SK-N-SH treated with all-trans-retinoic acid at 6 μM for 48 hours (cell line): ENCODE measurements around the gene COBLL1.
A peak's percentile ranks its signal among the peaks of the same experiment; 100 is the strongest.

Experiments
- ATAC-seq: fragments of 200-7000 bp; cut with Tn5 transposase; 3 replicates; pipeline ENCODE4 v1.9.1; 2020; ENCODE audit warnings: mild to moderate bottlenecking, moderate library complexity
- ARNTL ChIP-seq: fragments of 450-650 bp; formaldehyde crosslinking; IDR thresholded peaks from 2 replicates; pipeline ENCODE4 v1.5.0; 2020; ENCODE audit warnings: low read depth, mild to moderate bottlenecking, moderate library complexity, borderline replicate concordance
- BACH2 ChIP-seq: fragments of 250-450 bp; sonication (Bioruptor Pico); IDR thresholded peaks from 2 replicates; pipeline ENCODE4 v1.9.0; 2021; ENCODE audit warnings: mild to moderate bottlenecking, borderline replicate concordance
- CSDC2 ChIP-seq: fragments of 250-450 bp; sonication (Bioruptor Pico); IDR thresholded peaks from 2 replicates; pipeline ENCODE4 v1.5.0; 2020; ENCODE audit warnings: mild to moderate bottlenecking, moderate library complexity
- ESRRG ChIP-seq: fragments of 250-450 bp; sonication (Bioruptor Pico); IDR thresholded peaks from 2 replicates; pipeline ENCODE4 v1.6.1; 2021; ENCODE audit warnings: mild to moderate bottlenecking
- GLIS3 ChIP-seq: fragments of 250-450 bp; sonication (Bioruptor Pico); IDR thresholded peaks from 2 replicates; pipeline ENCODE4 v1.5.0; 2020; ENCODE audit warnings: mild to moderate bottlenecking, moderate library complexity
- ISL1 ChIP-seq: fragments of 250-450 bp; sonication (Bioruptor Pico); IDR thresholded peaks from 2 replicates; pipeline ENCODE4 v2.1.2; 2022; ENCODE audit warnings: mild to moderate bottlenecking, moderate library complexity
- PATZ1 ChIP-seq: fragments of 250-450 bp; sonication (Bioruptor Pico); IDR thresholded peaks from 2 replicates; pipeline ENCODE4 v1.8.0; 2020; ENCODE audit warnings: mild to moderate bottlenecking, moderate library complexity, borderline replicate concordance
- PPARA ChIP-seq: fragments of 250-450 bp; sonication (Bioruptor Pico); IDR thresholded peaks from 2 replicates; pipeline ENCODE4 v1.5.0; 2020; ENCODE audit warnings: mild to moderate bottlenecking, borderline replicate concordance
- RARB ChIP-seq: fragments of 250-450 bp; sonication (Bioruptor Pico); IDR thresholded peaks from 2 replicates; pipeline ENCODE4 v1.8.0; 2021; ENCODE audit warnings: mild to moderate bottlenecking, moderate library complexity
- TCF4 ChIP-seq: fragments of 250-450 bp; sonication (Bioruptor Pico); IDR thresholded peaks from 2 replicates; pipeline ENCODE4 v1.8.0; 2021; ENCODE audit warnings: mild to moderate bottlenecking, moderate library complexity, borderline replicate concordance
- TSHZ2 ChIP-seq: fragments of 250-450 bp; sonication (Bioruptor Pico); IDR thresholded peaks from 2 replicates; pipeline ENCODE4 v1.5.0; 2020; ENCODE audit warnings: mild to moderate bottlenecking, moderate library complexity
- ZC3H10 ChIP-seq: fragments of 250-450 bp; sonication (Bioruptor Pico); IDR thresholded peaks from 2 replicates; pipeline ENCODE4 v1.5.1; 2021; ENCODE audit warnings: mild to moderate bottlenecking, moderate library complexity
- ZFP3 ChIP-seq: fragments of 250-450 bp; sonication (Bioruptor Pico); IDR thresholded peaks from 2 replicates; pipeline ENCODE4 v1.5.0; 2020; ENCODE audit warnings: mild to moderate bottlenecking, moderate library complexity
- ZFP30 ChIP-seq: fragments of 450-650 bp; formaldehyde crosslinking; IDR thresholded peaks from 2 replicates; pipeline ENCODE4 v1.5.0; 2022; ENCODE audit warnings: mild to moderate bottlenecking, moderate library complexity
- ZNF565 ChIP-seq: fragments of 450-650 bp; formaldehyde crosslinking; conservative IDR thresholded peaks from 2 replicates; pipeline ENCODE4 v1.5.0; 2020; ENCODE audit warnings: low read depth, mild to moderate bottlenecking, moderate library complexity
- ZNF70 ChIP-seq: fragments of 450-650 bp; formaldehyde crosslinking; IDR thresholded peaks from 2 replicates; pipeline ENCODE4 v1.5.0; 2020; ENCODE audit warnings: mild to moderate bottlenecking, moderate library complexity
- ZNF8 ChIP-seq: fragments of 450-650 bp; formaldehyde crosslinking; IDR thresholded peaks from 2 replicates; pipeline ENCODE4 v1.5.0; 2020; ENCODE audit warnings: mild to moderate bottlenecking, moderate library complexity
- TF ChIP-seq, protein P1 (sequence below): fragments of 250-450 bp; sonication (Bioruptor Pico); IDR thresholded peaks from 2 replicates; pipeline ENCODE4 v1.5.1; 2020; ENCODE audit warnings: low read depth, mild to moderate bottlenecking, moderate library complexity
- TF ChIP-seq, protein P2 (sequence below): fragments of 250-450 bp; sonication (Bioruptor Pico); IDR thresholded peaks from 2 replicates; pipeline ENCODE4 v1.5.1; 2021; ENCODE audit warnings: mild to moderate bottlenecking, moderate library complexity
- TF ChIP-seq, protein P3 (sequence below): fragments of 250-450 bp; sonication (Bioruptor Pico); IDR thresholded peaks from 2 replicates; pipeline ENCODE4 v1.8.0; 2021; ENCODE audit warnings: low read depth, mild to moderate bottlenecking, moderate library complexity, borderline replicate concordance

COBLL1 gene

DNA sequence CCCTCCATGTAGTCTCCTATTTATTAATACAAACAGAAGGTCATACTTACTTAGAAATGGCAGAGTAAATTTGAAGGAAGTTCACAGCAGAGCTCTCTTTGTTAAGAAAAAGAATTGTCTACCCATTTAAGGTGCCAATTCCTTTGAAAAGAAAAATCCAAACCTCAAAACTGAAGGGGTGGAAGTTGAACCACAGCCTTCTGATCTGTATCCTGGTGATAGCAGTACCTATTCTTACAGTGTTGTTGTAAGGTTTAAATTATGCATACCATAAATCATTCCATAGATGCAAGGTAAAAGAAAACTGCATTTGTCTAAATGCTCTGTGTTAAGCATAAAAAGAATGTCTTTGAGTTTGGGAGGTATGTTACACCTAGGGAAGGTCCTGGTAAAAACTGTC, 47.6 kb downstream of the COBLL1 start:
- ATAC-seq: no peak; the same call in 2 of the 3 replicates
- TF ChIP-seq ZC3H10 (CRISPR knock-in tag) (no peak), ISL1 (CRISPR knock-in tag) (no peak), ZFP30 (CRISPR knock-in tag) (no peak), ZNF565 (no peak), PPARA (no peak), RARB (no peak), ZNF8 (CRISPR knock-in tag) (no peak), CSDC2 (CRISPR knock-in tag) (no peak), ARNTL (CRISPR knock-in tag) (no peak), TSHZ2 (CRISPR knock-in tag) (no peak), BACH2 (no peak), GLIS3 (CRISPR knock-in tag) (no peak), ZNF70 (CRISPR knock-in tag) (no peak), ZFP3 (CRISPR knock-in tag) (no peak), ESRRG (CRISPR knock-in tag) (no peak), TCF4 (no peak), PATZ1 (CRISPR knock-in tag) (no peak)
- TF ChIP-seq, protein P1, sequence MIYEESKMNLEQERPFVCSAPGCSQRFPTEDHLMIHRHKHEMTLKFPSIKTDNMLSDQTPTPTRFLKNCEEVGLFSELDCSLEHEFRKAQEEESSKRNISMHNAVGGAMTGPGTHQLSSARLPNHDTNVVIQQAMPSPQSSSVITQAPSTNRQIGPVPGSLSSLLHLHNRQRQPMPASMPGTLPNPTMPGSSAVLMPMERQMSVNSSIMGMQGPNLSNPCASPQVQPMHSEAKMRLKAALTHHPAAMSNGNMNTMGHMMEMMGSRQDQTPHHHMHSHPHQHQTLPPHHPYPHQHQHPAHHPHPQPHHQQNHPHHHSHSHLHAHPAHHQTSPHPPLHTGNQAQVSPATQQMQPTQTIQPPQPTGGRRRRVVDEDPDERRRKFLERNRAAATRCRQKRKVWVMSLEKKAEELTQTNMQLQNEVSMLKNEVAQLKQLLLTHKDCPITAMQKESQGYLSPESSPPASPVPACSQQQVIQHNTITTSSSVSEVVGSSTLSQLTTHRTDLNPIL (CRISPR knock-in tag): no peak
- TF ChIP-seq, protein P2, sequence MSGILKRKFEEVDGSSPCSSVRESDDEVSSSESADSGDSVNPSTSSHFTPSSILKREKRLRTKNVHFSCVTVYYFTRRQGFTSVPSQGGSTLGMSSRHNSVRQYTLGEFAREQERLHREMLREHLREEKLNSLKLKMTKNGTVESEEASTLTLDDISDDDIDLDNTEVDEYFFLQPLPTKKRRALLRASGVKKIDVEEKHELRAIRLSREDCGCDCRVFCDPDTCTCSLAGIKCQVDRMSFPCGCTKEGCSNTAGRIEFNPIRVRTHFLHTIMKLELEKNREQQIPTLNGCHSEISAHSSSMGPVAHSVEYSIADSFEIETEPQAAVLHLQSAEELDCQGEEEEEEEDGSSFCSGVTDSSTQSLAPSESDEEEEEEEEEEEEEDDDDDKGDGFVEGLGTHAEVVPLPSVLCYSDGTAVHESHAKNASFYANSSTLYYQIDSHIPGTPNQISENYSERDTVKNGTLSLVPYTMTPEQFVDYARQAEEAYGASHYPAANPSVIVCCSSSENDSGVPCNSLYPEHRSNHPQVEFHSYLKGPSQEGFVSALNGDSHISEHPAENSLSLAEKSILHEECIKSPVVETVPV: no peak
- TF ChIP-seq, protein P3, sequence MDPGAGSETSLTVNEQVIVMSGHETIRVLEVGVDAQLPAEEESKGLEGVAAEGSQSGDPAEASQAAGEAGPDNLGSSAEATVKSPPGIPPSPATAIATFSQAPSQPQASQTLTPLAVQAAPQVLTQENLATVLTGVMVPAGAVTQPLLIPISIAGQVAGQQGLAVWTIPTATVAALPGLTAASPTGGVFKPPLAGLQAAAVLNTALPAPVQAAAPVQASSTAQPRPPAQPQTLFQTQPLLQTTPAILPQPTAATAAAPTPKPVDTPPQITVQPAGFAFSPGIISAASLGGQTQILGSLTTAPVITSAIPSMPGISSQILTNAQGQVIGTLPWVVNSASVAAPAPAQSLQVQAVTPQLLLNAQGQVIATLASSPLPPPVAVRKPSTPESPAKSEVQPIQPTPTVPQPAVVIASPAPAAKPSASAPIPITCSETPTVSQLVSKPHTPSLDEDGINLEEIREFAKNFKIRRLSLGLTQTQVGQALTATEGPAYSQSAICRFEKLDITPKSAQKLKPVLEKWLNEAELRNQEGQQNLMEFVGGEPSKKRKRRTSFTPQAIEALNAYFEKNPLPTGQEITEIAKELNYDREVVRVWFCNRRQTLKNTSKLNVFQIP (CRISPR knock-in tag): no peak

GRCh38 chr2:164793529-164793928, 48.1 kb downstream of the COBLL1 start:
- no peak for TF ChIP-seq ZFP3 (CRISPR knock-in tag)
- no peak for TF ChIP-seq ZNF565
- no peak for TF ChIP-seq ISL1 (CRISPR knock-in tag)
- ATAC-seq: peak; percentile 30; the same call in 2 of the 3 replicates

GRCh38 chr2:164792316-164793170, 49.1 kb downstream of the COBLL1 start:
- peak; percentile 49 for ATAC-seq
- TF ChIP-seq, protein P3 (CRISPR knock-in tag): no peak
- TF ChIP-seq BACH2 (no peak), PATZ1 (CRISPR knock-in tag) (no peak), ZFP30 (CRISPR knock-in tag) (no peak), ZC3H10 (CRISPR knock-in tag) (no peak), GLIS3 (CRISPR knock-in tag) (no peak), ISL1 (CRISPR knock-in tag) (no peak), RARB (no peak), CSDC2 (CRISPR knock-in tag) (no peak), ZNF8 (CRISPR knock-in tag) (no peak), ZFP3 (CRISPR knock-in tag) (no peak)
- TF ChIP-seq, protein P2: no peak
